ENCODE results near the gene CBLL1. TPM values are rescaled to one million over a fixed set of nuclear protein-coding genes. Genes with fewer than 3 reads are reported as not detected.

The CBLL1 gene
- total RNA-seq, 1 experiment from 2014 or later, result 35.0 TPM

GRCh38 chr7:107726356-107727130, 17.4 kb upstream of the CBLL1 start (continued):
- no peak for TF ChIP-seq REST (IDR thresholded peaks at IDR 0.05; ENCODE audit: low read depth)
- TF ChIP-seq YY1 (IDR thresholded peaks at IDR 0.05; ENCODE audit: extremely low read depth, insufficient replicate concordance, low read depth, low read length), result no peak
- no peak for TF ChIP-seq CEBPB (IDR thresholded peaks at IDR 0.05; ENCODE audit: low read depth)
- no peak for TF ChIP-seq FOSL1 (IDR thresholded peaks at IDR 0.05; ENCODE audit: low read depth)
- TF ChIP-seq EZH2 (IDR thresholded peaks at IDR 0.05), result no peak
- no peak for TF ChIP-seq CTCF (IDR thresholded peaks at IDR 0.05 in 2 of 3, conservative IDR thresholded peaks at IDR 0.05 in 1 of 3; ENCODE audit: borderline replicate concordance in 1 of 3, insufficient read depth in 1 of 3, low read depth in 2 of 3, low read length in 2 of 3)
- TF ChIP-seq TCF7L2 (IDR thresholded peaks at IDR 0.05; ENCODE audit: borderline replicate concordance, extremely low read depth, insufficient read depth, insufficient read length), result no peak
- TF ChIP-seq ZBTB33 (IDR thresholded peaks at IDR 0.05; ENCODE audit: extremely low read depth, insufficient replicate concordance, low read length), result no peak
